ENCODE data around the gene CRB1.
A peak's percentile ranks its signal among the peaks of the same experiment; 100 is the strongest.
"Not testable (repeated sequence)": the region's sequence is repeated elsewhere in the genome, so short reads cannot be mapped to it uniquely, and the experiment has no call there.

Gene CRB1

DNA sequence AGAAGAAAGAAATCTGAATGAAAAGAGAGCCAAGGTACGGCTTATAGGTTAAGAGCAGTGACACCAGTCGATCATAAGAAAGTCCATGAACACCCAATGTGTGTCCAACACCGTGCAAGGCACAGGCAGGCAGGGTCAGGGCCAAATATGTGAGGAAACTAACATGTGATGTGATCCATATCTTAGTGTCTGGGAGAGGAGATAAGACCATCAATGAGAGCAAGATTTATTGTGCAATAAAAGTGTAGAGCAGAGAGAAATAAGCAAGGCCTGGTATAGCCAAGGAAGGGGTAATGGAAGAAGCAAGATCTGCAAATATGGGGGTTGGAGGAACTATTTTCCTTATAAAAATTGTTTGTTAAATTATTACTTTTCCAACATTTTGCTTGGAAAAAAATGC, 198.8 kb downstream of the CRB1 start:
- no peak for DNase-seq

DNA sequence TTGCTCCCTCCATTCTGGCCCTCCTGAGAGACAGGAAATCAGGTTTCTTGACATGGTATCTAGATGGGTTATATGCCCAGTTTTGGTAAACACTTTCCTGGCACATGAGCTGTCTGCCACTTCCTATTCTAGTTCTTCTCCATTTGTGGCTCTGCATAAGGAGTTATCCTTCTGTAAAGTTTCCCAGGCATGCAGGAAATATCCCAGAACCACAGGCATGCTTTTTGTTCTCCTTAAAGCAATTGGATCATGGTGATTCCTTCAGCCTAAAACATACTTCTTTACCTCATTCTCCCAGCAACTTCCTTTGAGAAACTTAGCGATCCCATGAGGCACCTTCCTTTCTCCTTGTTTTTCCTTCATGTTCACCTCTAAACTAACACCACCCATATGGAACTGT, 199.8 kb downstream of the CRB1 start:
- DNase-seq, result no peak

DNA sequence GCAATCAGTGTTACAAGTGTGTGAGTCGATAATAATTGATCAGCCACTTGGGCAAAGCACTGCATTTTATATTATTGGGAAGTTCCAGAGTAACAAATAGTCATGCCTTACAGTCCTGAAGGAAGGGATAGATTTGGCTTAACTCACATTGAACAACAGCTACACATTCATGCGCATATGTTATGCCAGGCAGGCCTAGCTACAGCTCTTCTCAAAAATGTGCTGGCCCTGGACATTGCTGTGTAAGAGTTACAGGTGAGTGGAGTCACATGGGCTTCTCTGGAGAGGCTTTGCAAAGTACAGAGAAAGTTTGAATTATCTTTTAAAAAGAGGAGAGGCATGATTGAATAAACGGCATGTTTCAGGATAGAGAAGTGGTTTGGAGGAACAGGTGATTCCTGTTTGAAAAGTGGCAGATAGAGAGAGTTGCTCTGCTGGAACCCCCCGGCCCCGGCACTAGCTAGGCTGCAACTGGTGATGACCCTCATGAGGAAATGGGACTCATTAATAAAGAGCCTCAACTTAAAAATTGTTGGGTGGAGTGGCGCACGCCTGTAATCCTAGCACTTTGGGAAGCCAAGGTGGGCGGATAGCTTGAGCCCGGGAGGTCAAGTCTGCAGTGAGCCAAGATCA, 200.6 kb downstream of the CRB1 start:
- no peak for DNase-seq

DNA sequence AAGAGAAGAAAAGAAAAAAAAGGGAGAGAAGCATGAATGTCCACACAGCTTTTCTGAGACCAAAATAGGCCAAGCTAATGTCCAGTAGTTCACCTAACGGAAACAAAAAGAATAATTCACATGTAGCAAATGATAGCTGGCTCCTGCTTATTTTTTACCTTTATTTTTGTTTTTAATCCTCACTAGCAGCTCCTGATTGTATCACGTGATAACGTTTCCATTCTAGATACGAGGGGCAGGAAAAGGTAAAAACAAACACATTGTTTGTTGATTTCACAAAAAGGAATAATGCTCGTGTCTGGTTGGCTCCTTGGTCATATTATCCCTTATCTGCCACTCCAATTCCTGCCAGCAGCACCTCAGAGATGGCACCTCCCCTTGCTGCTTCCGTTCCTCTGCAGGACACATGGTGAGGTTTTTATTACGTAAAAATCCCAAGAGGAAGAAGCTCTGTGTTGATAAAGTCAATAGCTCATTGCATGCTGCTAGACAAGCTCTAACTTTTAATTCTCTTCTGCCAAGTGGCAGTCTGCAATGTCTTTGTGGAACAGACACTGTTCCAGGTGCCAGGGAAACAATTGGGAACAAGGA, 201.7 kb downstream of the CRB1 start:
- DNase-seq, result no peak

DNA sequence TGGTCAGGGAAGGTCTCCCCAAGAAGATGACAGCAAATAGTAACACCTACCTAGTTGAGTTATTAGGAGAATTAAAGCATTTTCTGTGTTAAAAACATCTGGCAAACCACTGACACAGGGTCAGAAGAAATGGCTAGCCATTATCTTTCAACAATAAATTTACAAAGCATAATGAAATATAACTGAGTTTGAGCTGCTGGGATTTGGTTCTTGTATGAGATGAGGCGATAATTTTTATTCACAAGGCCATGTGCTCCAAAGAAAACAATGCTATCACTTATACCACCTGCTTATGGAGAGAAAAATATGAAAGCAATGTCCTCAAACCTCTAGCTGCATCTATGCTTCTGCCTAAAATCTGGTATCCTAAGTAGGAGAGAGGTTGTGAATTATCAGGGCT, 202.3 kb downstream of the CRB1 start:
- DNase-seq, result no peak

DNA sequence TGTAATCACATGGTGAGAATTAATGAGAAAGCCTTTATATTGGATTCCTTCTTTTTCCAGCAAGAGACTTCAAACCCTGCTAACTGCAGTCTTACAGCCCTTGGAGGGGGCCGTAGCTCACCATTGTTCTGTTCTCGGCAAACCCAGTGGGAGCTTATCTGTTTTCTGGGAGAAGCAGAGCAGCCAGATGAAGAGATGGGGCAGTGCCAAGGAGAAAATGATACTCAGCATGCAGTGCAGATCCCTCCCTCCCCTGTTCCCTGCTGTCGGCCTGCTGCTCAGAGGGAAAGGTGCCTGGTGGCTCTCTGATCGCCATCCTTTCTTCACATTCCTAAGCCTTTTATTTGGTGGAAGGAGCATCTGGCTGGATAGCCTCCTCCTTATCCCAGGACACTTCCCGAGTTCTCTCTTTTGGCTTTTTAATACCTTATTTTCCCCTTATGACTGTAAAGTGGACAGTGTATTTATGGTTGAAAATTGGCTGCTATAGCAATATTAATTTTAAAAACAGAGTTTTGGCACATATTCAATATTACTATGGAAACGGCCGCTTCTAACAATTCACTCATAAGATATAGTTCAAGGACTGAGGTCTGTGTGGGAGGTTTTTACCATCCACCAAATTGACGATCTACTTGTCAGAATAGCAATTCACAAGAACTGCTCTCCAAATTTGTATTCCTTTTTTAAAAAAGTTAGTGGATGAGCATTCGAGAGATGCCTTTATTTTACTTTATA, 203.4 kb downstream of the CRB1 start:
- no peak for DNase-seq

DNA sequence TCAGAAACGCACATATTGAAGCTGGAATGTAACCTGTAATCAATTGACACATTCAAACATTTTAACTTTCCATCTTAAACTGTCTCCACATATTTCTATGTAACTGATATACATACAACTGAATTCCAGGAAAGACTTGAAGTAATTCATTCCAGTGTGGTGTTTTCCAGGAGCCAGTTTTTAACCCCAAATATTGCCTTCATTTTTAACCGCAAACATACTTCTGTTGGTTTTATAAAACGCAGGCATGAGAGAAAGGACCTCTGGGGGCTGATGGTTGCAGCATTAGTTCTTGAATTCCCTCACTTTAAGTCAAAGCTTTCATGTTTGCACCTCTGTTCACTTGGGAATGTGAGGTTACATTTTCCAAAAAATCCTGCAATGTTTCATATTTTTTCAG, 204.1 kb downstream of the CRB1 start:
- DNase-seq, result no peak

DNA sequence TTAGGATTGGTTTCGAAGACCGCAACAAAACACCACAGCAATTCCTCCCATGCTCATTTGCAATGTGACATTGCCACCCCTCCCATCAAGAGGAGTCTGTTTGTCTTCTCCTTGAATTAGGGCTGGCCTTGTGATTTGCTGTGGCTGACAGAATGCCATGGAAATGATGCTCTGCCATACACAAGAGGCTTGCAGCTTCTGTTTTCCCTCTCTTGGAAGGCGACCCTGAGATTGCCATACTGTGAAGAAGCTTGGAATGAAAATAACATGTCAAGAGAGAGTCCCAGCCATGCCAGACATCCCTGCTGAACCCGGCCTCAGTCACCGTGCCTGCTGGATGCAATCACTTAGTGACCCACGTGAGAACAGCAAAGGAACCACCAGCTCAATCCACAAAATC, 212.4 kb downstream of the CRB1 start:
- no peak for DNase-seq

DNA sequence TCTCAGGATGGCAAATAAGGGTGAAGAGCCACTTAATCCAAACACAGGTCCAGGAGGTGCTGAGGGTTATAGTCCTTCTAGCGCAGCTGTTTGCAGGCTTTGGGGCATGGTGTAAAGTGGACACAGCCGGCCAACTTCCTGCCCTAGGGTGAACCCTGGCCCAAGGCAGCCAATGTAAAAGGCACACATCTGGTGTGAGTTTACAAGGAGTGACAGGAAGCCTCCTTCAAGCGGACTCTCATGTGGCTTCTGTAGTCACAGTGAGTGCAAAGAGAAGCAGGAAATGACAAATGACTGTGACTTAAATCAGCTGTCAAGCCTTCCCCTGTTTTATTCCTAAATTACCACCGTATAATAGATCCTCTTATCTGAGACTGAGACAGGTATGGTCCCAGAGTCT, 213.0 kb downstream of the CRB1 start:
- peak; percentile 69 for DNase-seq

DNA sequence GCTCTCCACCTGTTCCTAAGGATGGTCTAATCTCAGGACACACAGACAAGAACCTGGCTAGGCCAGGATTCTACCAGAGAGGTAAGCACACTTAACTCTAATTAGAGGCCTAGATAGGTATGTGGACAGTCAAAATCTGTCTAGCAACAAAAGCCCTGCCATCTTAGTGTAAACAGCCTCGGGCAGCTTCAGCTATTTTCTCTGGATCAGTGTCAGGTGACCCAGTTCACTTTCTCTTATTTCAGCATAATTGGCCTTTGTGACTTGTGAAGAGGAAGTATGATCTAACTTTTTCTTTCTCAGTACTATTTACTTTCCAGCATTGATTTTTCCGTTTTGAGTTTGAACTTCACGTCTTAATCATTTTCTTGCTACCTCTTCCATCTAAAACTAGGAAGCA, 217.7 kb downstream of the CRB1 start:
- DNase-seq, result peak; percentile 71

DNA sequence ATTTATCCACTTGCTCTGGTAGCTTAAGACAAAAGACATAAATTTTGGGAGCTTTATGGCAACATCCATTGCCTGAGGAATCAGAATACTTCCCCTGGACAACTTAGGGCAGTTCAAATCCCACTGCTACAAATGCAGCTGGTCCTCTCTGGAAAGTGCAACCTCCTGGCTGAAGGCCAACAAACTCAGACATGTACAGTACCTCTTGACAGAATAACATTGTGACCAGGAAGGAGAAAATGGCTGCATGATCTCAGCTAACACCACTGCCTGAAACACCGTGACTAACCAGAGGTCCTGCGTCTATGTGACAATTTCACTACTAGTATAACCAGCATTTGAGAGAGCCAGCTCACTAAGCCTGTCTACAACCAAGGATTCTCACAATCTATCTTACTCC, 218.9 kb downstream of the CRB1 start:
- no peak for DNase-seq

DNA sequence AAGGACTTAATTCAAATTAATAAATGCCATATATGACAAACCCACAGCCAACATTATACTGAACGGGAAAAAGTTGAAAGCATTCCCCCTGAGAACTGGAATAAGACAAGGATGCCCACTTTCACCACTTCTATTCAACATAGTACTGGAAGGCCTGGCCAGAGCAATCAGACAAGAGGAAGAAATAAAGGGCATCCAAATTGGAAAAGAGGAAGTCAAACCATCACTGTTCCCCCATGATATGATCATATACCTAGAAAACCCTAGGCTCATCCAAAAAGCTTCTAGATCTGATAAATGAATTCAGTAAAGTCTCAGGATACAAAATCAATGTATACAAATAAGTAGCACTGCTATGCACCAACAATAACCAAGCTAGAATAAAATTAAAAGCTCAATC, 223.5 kb downstream of the CRB1 start:
- not testable (repeated sequence) for DNase-seq

DNA sequence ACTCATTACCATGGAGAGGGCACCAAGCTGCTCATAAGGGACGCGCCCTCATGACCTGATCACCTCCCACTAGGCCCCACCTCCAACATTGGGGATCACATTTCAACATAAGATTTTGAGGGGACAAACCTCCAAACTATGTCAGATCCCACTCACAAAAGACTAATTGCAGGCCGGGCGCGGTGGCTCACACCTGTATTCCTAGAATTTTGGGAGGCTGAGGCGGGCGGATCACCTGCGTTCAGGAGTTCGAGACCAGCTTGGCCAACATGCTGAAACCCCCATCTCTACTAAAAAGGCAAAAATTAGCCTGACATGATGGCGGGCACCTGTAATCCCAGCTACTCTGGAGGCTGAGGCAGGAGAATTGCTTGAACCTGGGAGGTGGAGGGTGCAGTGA, 228.7 kb downstream of the CRB1 start:
- DNase-seq, result no peak

DNA sequence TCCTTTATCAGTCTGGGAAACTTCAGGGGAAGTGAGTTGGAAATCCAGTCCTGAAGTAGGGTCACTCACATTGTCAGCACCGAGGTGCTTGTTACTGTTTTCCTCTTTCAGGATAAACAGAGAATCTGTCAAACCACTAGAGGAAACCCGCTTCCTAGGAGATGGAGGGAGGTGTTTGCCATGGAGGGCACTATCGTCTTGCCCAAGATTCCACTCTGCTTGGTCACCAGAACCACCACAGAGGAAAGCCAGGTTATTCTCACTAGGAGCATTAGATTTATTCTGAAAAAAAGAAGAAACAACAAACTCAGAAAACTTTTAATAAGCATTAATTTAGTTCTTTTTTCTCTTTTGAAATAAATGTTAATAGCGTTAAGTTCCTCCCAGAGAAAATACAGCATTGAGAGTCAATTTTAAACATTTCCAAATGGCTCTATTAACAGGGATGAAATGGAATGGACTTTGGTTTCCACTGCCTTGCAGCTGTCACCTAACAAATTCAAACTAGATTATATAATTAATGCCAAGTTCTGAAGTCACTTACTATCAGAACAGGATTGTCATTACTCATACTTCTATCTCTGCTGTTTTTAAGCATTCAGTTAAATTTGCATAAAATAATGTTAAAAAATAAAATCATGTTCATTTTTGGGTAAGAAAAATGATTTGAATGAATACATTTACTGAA, 242.8 kb downstream of the CRB1 start:
- no peak for DNase-seq

DNA sequence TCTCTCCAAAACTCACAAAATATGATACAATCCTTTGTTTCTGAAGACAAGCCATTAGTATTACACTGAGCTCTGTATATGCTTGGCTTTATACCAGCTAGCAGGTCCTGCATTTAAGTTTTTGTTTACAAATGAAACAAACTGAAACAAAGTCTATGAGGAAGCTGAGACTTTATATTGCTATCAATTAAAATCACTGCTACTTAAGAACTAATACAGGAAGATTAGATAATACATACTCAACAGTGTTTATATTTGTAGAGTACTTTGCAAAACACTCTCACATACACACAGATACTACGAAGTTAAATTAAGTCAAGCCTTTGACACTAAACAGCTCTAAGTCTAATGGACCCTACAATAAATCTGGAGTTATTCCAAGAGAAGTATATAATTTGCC, 247.4 kb downstream of the CRB1 start:
- DNase-seq, result no peak

DNA sequence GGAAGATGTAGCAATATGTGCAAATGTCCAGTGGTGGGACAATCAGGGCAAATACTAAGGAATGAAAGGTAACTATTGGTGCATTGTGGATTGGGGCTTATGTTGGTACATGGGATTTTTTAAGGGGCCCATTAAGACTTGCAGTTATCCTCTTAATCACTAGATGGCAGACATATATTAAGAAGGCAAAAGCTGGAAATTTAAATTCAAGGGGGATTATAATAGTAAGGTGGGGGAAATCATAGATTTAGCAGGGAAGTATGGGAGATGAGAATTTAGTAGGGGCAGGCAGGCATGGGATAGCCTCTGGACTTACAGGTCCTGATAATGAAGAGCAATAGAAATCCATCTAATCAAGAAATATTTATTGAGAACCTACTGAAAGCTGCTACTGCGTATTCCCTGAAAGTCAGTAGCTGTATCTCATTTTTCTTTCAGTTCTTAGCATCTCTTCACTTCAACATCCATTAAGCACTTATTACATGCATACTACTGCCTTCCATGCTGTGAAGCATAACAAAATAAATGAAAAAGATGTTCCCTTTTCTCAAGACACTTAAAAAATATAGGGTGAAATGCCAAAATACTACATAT, 251.8 kb downstream of the CRB1 start:
- no peak for DNase-seq

DNA sequence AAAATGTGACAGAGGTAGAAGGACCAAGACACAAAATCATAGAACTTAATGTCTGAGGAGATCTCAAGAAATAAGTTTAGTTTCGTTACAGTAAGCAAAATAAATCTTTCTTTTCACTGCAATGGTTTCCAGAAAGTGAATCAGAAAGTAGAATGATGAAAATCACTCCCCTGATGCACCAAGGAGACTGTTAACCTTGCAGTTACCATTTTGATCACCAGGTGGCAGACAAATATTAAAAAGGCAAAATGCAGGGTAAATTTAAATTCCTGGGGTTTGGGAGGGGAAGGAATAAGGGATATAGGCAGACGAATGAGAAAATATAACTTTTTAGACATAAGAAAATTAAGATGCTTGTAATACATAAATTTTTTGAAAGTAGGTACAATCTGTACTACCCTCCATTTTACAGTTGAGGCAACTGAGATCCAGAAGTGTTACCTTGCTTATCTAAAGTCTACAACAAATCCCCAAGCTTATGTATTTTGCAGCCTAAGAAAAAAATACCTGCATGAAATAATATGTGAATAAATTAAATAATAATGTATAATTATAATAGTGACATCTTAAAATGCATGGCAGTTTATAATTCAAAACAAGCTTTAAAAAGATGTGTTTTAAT, 253.2 kb downstream of the CRB1 start:
- no peak for DNase-seq

DNA sequence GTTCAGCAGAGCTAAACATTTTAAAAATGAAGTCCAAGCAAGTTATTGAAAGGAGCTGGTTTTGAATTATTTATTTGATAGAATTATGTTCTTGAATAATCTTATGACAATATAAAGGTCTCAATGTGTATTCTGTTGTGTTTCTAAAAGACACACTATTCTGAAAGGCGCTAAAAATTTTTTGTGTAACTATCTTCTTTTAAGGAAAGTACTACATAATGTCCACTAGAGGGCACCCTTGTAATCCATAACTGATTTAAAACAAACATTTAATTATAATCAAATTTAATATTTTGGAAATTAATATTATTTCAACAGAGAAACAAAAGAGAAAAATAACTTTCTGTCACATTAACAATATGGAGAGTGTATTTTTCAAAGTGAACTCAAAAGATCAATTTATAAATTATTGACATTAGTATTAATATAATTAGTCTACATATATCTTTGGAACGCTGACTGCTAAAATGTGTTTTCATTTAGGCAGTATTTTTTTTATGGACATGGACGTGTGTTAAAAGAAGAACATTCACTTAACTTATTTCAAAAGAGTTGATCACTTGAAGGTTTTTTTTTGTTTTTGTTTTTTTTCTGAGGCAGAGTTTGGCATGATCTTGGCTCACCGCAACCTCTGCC, 258.8 kb downstream of the CRB1 start:
- DNase-seq, result no peak
